ENCODE measurements around the gene LEP. TPM values are rescaled to one million over a fixed set of nuclear protein-coding genes. Genes with fewer than 3 reads are reported as not detected.

The LEP gene
- total and polyA plus RNA-seq, 9 of the 15 experiments (the other 6 are each of a cell fraction or from before 2014, with no cell fraction given) = not detected

DNA sequence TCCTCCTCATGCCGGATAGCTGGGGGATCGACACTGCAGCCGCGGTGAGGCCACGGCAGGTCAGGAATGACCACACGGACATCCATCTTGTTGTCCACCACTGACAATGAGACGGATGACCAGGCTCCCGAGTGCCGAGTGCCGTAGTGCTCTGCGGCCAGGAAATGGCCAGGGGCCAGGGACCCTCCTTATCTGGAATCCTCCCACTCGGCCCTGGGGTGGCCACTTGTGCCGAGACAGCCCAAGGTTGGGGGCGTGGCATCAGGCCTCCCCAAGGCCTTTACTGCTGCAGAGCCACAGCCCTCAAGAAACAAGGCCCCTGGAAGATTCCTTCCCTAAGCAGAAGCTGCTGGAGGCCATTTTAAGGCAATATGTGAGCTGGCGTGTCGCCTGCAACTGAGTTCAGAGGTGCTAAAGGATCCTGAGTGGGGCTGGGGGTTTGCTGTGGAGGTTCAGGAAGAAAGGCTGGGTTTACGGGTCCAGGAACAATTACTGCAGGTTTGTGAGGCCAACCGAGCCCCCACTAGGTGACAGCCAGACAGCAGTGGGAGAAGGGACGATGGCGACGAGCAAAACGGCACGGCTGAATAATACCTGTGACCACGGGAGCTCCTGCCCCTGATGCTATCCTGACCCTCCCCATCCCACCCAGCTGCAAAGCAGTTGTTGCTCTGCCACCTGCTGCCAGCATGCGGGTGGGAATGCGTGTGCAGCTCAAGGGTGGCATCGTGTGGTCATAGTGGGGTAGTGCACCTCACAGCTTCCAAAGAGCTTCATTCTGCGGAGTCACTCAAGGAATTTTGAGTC lies 31.6 kb upstream of the LEP start:
- intact Hi-C loops (cut with micrococcal nuclease) (loop anchor here (1.0 to 10.0 kb wide), 6 partner anchors 174 to 1405 kb away; no protein-coding TSS in a partner anchor), in situ Hi-C loops (cut with MboI) (loop anchor here (5.0 kb wide), 1 partner anchor 497 kb away; no protein-coding TSS in a partner anchor)
- 8% methylated on average over 28 of the region's 28 CpGs for WGBS (ENCODE audit: insufficient coverage, low coverage, missing lambda C conversion rate)
- ATAC-seq = peak; percentile 84
- H3K4me3 ChIP-seq = no peak overlapping the region
- no peak overlapping the region for H2AFZ ChIP-seq (ENCODE audit: low read depth, low read length)
- H3K4me2 ChIP-seq (ENCODE audit: insufficient read depth, low read length) = peak overlapping the region; percentile 40; the same call in 1 of the 2 replicates
- ChIA-PET CTCF (ENCODE audit: low intra/inter-chr PET ratio) (interaction anchor here (0.5 to 3.5 kb wide), 15 partner anchors 72 to 860 kb away, joined by 3 to 70 read pairs (median 5); no protein-coding TSS in a partner anchor), POLR2A (interaction anchor here (0.5 to 1.1 kb wide), 10 partner anchors 12 to 683 kb away, joined by 3 to 7 read pairs (median 4); no protein-coding TSS in a partner anchor)
- no peak overlapping the region for H3K27ac ChIP-seq (ENCODE audit: extremely low read depth, low read depth, low read length)
- DNase-seq (ENCODE audit: extremely low read depth in 1 of 4, low spot score in 3 of 4) = peak; percentile 89 to 93 (median 92)
- peaks cover 22 to 57% of the 10 kb centered on the region in 2 experiments; a peak in 4 of 5 replicates for H3K27me3 ChIP-seq (ENCODE audit: control insufficient read depth in 2 of 2, insufficient read depth in 2 of 2, low read length in 2 of 2)
- H4K20me1 ChIP-seq (replicated peaks; ENCODE audit: control insufficient read depth, insufficient read depth, low read length) = peaks cover 13% of the 10 kb centered on the region; the same call in 1 of the 2 replicates
- no peaks in the 10 kb centered on the region for H3K9me1 ChIP-seq (ENCODE audit: control insufficient read depth, insufficient read depth, low read length)
- H3K79me2 ChIP-seq (ENCODE audit: control insufficient read depth, insufficient read depth, low read length) = no peaks in the 10 kb centered on the region
- FAIRE-seq = peak; percentile 98
- peak overlapping the region in 1 of 2 experiments; percentile 5; a peak in 1 of 4 replicates for H3K9ac ChIP-seq (ENCODE audit: insufficient read depth in 1 of 2, low read depth in 2 of 2, low read length in 2 of 2)
- no peaks in the 10 kb centered on the region; the same call in 1 of the 2 replicates for H3K9me3 ChIP-seq (replicated peaks; ENCODE audit: control insufficient read depth, insufficient read depth, low read depth, low read length)
- BruUV-seq (replicated peaks) = no TSS peak
- H3K4me1 ChIP-seq (replicated peaks in 1 of 2; ENCODE audit: control insufficient read depth in 2 of 2, insufficient read depth in 2 of 2, low read length in 2 of 2) = peaks cover 6 to 18% of the 10 kb centered on the region in 2 experiments; a peak in 3 of 5 replicates
- H3K36me3 ChIP-seq (ENCODE audit: control insufficient read depth, insufficient read depth, low read length) = no peaks in the 10 kb centered on the region
- no peak for TF ChIP-seq GTF2E2 (tag; IDR thresholded peaks at IDR 0.05)
- TF ChIP-seq, protein P1, sequence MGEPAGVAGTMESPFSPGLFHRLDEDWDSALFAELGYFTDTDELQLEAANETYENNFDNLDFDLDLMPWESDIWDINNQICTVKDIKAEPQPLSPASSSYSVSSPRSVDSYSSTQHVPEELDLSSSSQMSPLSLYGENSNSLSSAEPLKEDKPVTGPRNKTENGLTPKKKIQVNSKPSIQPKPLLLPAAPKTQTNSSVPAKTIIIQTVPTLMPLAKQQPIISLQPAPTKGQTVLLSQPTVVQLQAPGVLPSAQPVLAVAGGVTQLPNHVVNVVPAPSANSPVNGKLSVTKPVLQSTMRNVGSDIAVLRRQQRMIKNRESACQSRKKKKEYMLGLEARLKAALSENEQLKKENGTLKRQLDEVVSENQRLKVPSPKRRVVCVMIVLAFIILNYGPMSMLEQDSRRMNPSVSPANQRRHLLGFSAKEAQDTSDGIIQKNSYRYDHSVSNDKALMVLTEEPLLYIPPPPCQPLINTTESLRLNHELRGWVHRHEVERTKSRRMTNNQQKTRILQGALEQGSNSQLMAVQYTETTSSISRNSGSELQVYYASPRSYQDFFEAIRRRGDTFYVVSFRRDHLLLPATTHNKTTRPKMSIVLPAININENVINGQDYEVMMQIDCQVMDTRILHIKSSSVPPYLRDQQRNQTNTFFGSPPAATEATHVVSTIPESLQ (CRISPR knock-in tag; IDR thresholded peaks at IDR 0.05) = peak; percentile 87
- peak; percentile 47; the same call in 1 of the 2 replicates for TF ChIP-seq FOXP1 (CRISPR knock-in tag; IDR thresholded peaks at IDR 0.05)
- no peak for TF ChIP-seq KLF1 (tag; IDR thresholded peaks at IDR 0.05)
- TF ChIP-seq, protein P2, sequence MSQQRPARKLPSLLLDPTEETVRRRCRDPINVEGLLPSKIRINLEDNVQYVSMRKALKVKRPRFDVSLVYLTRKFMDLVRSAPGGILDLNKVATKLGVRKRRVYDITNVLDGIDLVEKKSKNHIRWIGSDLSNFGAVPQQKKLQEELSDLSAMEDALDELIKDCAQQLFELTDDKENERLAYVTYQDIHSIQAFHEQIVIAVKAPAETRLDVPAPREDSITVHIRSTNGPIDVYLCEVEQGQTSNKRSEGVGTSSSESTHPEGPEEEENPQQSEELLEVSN (IDR thresholded peaks at IDR 0.05; ENCODE audit: borderline replicate concordance in 1 of 2, extremely low read depth in 1 of 2, insufficient read depth in 1 of 2, insufficient read length in 1 of 2, low read depth in 1 of 2, low read length in 1 of 2, poor library complexity in 1 of 2, severe bottlenecking in 1 of 2) = peak in 1 of 2 experiments; percentile 54
- no peak for TF ChIP-seq SREBF2 (CRISPR knock-in tag; IDR thresholded peaks at IDR 0.05)
- TF ChIP-seq ZNF140 (CRISPR knock-in tag; IDR thresholded peaks at IDR 0.05) = no peak
